PFSK-1 (cell line): ENCODE measurements around the gene KLF16.

Experiments used
- FOXP2 ChIP-seq: optimal IDR thresholded peaks from 2 replicates; pipeline ENCODE3; 2011; ENCODE audit warnings: borderline replicate concordance, control low read depth, inconsistent platforms; ENCODE audit not compliant: insufficient read depth; ENCODE audit errors: extremely low read length, extremely low read depth
- POLR2AphosphoS5 ChIP-seq: IDR thresholded peaks from 2 replicates; pipeline ENCODE4 v1.6.1; 2012; ENCODE audit warnings: low read depth, mild to moderate bottlenecking, control low read depth, low read length, moderate library complexity
- SIN3A ChIP-seq: IDR thresholded peaks from 2 replicates; pipeline ENCODE4 v1.6.1; 2012; ENCODE audit warnings: mild to moderate bottlenecking, low read length, moderate library complexity, borderline replicate concordance; ENCODE audit not compliant: insufficient read depth
- TAF1 ChIP-seq: IDR thresholded peaks from 2 replicates; pipeline ENCODE4 v1.6.1; 2012; ENCODE audit warnings: low read length, control low read depth, borderline replicate concordance; ENCODE audit not compliant: insufficient read depth
- TF ChIP-seq, protein P1 (sequence below), 2 experiments: IDR thresholded peaks; 2 replicates each; pipeline versions ENCODE4 v1.6.1 to v1.8.0; 2011 to 2012; ENCODE audit warnings: low read depth in 2 of 2, low read length in 2 of 2, control low read depth in 1 of 2, inconsistent platforms in 1 of 2, mild to moderate bottlenecking in 1 of 2, moderate library complexity in 1 of 2; ENCODE audit not compliant: insufficient read depth in 1 of 2

KLF16 gene

DNA sequence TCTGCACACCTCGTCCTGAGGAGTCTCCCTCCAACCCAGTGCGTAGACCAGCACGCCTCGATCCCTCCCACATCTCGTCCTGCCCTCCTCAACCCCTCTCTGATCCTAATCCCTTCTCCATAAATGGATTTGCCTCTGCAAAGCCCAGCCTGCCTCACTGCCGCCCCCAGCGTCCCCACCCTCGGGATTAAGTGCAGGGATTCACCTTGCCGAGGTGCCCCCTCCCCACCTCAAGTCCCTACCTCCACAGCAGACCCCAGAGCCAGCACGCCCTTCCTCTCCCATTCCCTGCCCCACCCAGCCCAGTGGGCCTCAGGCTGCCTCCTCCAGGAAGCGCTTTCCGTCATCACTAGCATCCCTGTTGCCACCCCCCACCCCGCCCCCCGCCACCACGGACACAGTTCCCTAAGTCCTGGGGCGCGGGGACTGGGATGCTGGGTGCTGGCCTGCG, 4.0 kb downstream of the KLF16 start:
- no peak for TF ChIP-seq TAF1
- TF ChIP-seq, protein P1, sequence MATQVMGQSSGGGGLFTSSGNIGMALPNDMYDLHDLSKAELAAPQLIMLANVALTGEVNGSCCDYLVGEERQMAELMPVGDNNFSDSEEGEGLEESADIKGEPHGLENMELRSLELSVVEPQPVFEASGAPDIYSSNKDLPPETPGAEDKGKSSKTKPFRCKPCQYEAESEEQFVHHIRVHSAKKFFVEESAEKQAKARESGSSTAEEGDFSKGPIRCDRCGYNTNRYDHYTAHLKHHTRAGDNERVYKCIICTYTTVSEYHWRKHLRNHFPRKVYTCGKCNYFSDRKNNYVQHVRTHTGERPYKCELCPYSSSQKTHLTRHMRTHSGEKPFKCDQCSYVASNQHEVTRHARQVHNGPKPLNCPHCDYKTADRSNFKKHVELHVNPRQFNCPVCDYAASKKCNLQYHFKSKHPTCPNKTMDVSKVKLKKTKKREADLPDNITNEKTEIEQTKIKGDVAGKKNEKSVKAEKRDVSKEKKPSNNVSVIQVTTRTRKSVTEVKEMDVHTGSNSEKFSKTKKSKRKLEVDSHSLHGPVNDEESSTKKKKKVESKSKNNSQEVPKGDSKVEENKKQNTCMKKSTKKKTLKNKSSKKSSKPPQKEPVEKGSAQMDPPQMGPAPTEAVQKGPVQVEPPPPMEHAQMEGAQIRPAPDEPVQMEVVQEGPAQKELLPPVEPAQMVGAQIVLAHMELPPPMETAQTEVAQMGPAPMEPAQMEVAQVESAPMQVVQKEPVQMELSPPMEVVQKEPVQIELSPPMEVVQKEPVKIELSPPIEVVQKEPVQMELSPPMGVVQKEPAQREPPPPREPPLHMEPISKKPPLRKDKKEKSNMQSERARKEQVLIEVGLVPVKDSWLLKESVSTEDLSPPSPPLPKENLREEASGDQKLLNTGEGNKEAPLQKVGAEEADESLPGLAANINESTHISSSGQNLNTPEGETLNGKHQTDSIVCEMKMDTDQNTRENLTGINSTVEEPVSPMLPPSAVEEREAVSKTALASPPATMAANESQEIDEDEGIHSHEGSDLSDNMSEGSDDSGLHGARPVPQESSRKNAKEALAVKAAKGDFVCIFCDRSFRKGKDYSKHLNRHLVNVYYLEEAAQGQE (IDR thresholded peaks at IDR 0.05; ENCODE audit: insufficient read depth in 1 of 2, low read depth in 2 of 2, low read length in 2 of 2), result no peak
- TF ChIP-seq SIN3A, result no peak
- no peak for TF ChIP-seq POLR2AphosphoS5
- TF ChIP-seq FOXP2, result no peak

- TF ChIP-seq FOXP2 (no peak), POLR2AphosphoS5 (no peak), SIN3A (no peak), TAF1 (no peak)
- TF ChIP-seq, protein P1 (IDR thresholded peaks at IDR 0.05; ENCODE audit: insufficient read depth in 1 of 2, low read depth in 2 of 2, low read length in 2 of 2), result no peak
Measured at GRCh38 chr19:1858412-1859081, 4.8 kb downstream of the KLF16 start.

- TF ChIP-seq POLR2AphosphoS5, result no peak
- TF ChIP-seq SIN3A, result no peak
- no peak for TF ChIP-seq FOXP2
- TF ChIP-seq, protein P1 (IDR thresholded peaks at IDR 0.05; ENCODE audit: insufficient read depth in 1 of 2, low read depth in 2 of 2, low read length in 2 of 2), result no peak
- TF ChIP-seq TAF1, result no peak
Measured at GRCh38 chr19:1857648-1858326, 5.6 kb downstream of the KLF16 start.

GRCh38 chr19:1856698-1857603, 6.4 kb downstream of the KLF16 start:
- peak; percentile 88 for TF ChIP-seq FOXP2
- no peak for TF ChIP-seq SIN3A

DNA sequence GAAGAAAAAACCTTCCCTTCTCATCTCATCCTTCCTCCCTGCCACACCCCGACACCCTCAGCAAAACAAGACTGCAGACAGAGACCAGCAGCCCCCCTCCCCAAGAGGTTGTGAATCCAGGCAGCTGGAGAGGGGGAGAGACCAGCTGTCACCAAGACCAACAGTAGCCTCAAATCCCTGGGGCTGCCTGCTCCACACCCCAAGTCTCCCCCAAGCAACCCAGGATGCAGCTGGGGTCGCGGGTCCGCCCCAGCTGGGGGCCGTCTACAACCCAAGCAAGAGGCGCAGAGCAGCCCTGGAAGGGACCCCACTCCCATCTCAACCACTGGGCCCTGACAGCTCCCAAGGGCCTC, 7.1 kb downstream of the KLF16 start:
- TF ChIP-seq, protein P1 (IDR thresholded peaks at IDR 0.05; ENCODE audit: insufficient read depth in 1 of 2, low read depth in 2 of 2, low read length in 2 of 2), result no peak
- TF ChIP-seq TAF1, result no peak
- TF ChIP-seq SIN3A, result no peak
- no peak for TF ChIP-seq FOXP2
- no peak for TF ChIP-seq POLR2AphosphoS5
